Fibroblast of skin of left biceps (primary cell): Measurements from ENCODE around the gene RSPO3.
"Not testable (repeated sequence)": the region's sequence is repeated elsewhere in the genome, so short reads cannot be mapped to it uniquely, and the experiment has no call there.

Experiments
- DNase-seq, 2 experiments: peaks; one replicate each; pipeline ENCODE4 v3.0.0-alpha.2; 2013; ENCODE audit warnings: low read depth in 2 of 2

RSPO3 gene

DNA sequence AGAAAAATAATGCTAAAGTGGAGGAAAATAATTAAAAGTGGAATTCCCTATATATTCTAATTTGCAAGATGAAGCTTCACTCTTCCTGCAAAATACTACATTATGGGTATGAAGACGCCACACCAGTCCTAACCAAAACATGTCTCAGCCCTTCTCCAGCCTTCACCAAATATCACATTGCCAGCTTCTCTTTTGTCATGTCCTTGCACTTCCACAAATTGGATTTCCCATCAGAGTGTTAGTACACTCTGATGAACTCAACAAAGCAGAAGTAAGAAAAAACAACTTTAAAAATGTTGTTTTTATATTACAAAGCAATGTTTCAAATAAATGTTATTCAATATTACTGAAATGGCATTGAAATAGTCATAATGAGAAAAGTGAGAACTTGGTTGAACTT is 85.8 kb downstream of the RSPO3 start:
- no peak for DNase-seq

DNA sequence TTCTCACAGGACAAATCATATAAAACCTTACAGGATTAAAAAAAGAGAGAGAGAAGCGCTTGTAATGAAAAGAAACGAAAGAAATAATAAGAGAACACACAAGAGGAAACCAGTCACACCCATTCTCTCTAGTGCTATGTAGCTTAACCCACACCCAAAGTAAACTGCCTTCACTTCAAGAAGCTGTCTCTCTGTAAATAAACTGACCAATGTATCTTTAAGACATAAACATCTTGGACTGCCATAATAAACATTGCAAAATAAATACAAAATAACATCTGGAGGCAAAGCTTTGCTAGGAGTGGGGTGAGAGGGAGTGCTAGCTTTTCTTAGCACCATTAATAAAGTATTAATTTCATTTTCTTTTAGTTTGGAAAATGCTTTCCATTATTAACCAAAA is 86.6 kb downstream of the RSPO3 start:
- DNase-seq = no peak

DNA sequence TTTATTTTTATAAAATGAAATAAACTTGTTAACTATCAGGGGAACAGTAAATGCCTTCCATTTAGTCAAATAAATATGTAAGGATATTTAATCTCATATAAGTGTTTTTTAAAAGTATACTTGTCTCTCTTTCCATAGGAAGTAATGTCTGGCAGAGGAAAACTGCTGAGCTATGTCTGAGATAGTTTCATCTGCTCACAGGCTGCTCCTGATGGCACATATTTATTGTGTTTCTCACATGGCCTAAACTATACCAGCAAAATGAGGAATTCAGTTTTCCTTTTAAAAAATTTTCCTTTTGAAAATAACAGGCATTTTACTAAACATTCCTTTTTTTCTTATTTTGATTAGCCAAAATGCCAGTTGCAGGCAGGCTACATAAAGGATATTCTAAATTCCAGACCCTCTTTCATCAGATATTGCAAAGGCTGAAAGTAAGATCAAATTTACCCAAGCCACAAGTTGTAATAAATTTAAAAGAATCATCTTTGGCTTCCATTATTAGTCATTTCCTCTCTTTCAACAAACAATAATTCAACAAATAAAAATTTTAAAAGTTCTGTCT is 88.1 kb downstream of the RSPO3 start:
- DNase-seq = no peak

DNA sequence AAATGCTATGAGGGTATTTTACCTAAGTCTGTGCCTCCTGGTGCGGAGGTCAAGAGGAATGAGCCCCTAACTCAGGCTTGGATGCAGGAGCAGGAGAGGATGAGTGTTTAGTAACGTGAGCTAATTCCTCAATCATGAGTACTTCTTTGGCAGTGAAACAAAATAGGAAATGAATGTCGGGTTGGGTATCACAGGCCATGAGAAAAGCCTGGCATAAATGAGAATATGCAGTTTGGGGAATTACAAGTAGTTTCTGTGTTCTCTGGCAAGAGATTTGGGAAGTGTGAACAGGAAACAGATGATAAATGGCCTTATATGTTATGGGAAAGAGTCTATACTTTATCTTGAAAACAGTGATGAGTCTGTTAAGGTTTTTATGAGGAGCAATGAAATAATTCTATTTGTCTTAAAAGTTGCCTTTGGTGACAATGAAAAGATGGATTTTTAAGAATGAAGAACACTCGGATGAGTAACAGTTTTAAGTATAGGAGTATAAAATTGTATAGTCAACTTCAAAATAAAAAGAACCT is 89.2 kb downstream of the RSPO3 start:
- DNase-seq = peak in 1 of 2 experiments; percentile 21

DNA sequence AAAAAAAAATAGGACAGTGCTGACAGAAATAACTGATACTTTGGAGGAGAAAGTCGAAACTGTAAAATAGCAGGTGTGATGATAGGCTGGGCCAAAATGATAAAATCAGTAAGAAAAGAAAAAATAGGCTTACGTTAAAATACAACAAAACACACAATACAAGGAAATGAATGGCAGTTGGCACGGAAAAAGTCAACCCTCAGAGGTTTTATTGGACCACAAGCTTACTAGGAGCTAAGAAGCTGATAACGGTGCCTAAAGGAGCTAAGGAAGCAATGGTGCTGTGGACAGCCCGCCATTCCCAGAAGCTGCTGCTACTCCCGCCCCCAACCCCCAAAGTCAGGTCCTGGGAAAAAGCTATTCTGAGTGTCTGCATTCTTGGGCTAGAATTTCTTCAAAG is 92.3 kb downstream of the RSPO3 start:
- DNase-seq = no peak

DNA sequence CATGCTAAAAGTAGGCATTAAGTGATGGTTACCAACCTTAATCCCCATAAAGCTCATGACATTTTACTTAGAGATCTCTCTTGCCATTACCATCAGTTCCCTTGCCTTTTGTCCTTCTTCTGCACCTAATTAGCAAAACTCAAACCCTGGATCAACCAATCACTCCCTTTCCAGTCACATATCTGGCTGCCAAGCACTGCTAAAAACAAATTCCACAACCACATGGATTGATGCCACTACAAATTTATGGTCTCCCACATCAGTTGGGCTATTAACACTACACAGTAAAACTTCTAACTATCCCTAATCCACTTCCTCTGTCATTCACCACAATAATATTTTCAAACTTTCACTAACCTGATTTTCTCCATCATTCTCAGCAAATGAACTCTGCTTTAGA is 93.9 kb downstream of the RSPO3 start:
- DNase-seq = no peak

DNA sequence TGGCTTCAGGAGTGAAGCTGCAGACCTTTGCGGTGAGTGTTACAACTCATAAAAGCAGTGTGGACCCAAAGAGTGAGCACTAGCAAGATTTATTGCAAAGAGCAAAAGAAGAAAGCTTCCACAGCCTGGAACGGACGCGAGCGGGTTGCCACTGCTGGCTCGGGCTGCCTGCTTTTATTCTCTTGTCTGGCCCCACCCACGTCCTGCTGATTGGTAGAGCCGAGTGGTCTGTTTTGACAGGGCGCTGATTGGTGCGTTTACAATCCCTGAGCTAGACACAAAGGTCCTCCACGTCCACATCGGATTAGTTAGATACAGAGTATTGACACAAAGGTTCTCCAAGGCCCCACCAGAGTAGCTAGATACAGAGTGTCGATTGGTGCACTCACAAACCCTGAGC is 95.6 kb downstream of the RSPO3 start:
- not testable (repeated sequence) for DNase-seq

DNA sequence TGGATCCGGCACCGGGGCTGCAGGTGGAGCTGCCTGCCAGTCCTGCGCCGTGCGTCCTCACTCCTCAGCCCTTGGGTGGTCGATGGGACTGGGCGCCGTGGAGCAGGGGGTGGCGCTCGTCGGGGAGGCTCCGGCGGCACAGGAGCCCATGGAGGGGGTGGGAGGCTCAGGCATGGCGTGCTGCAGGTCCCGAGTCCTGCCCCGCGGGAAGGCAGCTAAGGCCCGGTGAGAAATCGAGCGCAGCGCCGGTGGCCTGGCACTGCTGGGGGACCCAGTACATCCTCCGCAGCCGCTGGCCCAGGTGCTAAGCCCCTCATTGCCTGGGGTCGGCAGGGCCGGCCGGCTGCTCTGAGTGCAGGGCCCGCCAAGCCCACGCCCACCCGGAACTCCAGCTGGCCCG is 96.1 kb downstream of the RSPO3 start:
- DNase-seq = not testable (repeated sequence)

DNA sequence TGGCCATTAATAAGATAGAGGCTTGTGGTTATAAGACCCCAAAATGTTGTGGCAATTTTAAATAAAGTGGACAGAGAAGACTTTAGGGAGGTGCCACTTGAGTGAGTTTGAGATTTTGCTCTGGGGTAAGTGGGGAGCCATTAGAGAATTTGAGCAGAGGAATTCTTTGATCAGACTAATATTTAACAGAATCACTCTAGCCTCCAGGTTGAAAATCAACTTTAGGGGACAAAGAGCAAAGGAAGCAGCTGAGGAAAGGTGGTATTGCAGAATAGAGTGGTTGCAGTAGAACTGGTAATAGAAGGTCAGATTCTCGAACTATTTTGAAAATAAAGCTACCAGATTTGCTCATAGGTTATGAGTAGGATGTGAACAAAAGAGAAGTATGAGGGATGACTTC is 97.5 kb downstream of the RSPO3 start:
- no peak for DNase-seq

DNA sequence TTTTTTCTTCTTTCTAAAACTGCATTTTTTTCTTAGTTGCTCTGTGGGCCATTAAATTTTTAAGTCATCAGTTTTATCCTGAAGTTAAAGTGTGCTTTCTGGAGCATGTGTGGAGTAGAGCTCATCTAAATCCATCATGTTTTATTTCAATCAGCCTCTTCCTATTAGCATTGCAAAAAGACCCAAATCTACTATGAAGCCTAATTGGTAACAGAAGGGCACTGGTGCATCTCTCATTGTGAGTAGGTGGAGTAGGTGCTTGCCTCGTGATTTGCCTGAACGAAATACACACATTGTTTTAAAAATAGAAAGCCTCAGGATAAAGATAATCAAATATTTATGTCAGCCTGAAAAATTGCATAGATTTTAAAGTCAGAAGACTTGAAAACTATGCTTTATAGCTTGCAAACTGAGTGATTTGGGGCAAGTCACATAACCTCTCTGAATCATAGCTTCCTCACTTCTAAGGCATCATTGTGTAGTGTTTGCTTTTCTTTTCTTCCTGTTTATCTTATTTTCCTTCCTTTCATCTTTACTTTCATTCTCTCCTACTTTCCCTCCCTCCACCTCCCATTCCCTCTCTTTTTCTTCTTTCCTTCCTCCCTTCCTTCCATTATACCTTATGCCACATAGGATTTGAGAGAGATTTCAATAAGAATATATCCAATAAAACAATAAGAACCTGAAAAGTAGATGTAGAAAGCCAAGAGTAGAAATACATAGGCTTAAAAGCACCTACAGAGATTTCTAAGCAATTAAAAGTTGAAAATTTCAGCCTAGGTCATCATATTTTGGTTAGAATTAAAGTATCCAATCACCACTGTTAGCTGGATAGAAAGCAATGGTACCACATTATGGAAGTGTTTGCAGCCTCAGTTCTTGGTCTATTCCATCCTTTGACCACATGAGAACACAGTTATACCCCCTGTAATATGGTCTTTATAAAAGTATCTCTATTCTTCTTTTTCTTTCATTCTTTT is 98.6 kb downstream of the RSPO3 start:
- no peak for DNase-seq

DNA sequence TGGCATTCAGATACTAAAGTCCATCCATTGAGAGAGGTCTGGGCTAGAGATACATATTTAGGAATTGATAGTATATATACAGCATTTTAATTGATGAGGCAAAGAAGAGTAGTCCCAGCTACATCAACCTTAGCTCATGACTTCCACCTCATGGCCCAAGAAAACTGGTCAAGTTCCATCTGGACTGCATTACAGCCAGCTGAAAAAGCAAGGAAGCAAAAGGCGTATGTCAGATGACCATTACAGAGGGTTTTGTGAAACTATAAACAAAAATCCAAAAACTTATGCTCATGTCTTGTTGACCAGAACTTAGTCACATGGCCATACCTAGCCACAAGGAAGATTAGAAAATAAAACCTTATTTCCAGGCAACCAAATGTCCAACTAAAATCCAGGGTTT is 101.4 kb downstream of the RSPO3 start:
- no peak for DNase-seq

DNA sequence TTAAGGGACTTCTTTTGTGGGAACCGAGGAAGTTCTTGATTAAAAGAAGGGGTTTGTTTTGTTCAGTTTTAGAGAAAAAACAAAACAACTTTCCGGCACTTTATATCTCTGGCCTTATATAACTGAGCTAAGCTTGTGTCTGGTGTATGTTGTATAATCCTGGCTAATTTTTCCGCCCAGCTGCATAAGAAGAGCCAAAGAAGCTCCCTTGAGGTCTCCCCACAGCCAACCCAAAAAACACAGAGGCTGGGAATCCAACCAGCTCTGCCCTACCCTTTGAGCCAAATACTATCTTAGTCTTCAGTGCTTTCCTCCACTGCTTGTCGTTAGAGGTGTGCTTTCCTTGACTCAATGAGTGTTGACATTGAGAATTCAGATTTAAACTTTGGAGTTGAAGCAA is 102.7 kb downstream of the RSPO3 start:
- DNase-seq = no peak

DNA sequence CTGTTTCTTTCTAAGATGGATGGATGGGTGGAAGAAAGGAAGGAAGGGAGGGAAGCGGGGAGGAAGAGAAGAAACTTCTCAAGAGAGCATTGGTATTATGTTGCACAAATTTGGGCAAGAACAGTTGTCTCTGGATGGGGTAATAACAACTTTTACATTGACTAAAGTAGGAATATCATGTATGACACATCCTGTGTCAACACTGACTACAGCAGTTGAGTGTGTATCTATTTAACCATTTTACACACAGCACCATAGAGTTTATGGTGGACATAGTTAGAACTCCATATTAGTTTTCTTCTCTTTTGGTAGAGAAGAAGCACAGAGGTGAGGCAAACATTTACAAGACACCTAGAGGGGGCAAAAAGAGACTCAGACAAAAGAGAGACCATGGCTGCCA is 103.9 kb downstream of the RSPO3 start:
- DNase-seq = no peak

DNA sequence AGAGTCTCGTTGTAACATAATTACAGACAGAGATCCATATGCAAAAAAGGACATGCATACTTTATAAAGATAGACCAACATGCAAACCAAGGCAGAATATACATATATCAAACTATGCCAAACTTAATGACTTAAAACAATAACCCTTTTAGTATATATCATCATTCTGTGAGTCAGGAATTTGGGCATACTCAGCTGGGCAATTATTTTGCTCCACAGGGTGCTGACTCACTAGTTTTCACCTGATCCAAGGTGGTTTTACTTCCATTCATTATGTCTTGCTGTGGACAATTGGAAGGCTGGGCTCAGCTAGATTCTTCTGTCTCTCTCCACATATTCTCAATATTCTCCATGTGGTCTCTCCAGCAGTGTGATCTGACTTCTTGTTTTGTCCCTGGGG is 107.0 kb downstream of the RSPO3 start:
- no peak for DNase-seq

DNA sequence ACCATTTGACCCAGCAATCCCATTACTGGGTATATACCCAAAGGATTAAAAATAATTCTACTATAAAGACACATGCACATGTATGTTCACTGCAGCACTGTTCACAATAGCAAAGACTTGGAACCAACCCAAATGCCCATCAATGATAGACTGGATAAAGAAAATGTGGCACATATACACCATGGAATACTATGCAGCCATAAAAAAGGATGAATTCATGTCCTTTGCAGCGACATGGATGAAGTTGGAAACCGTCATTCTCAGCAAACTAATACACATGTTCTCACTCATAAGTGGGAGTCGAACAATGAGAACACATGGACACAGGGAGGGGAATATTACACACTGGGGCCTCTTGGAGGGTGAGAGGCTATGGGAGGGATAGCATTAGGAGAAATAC is 115.3 kb downstream of the RSPO3 start:
- DNase-seq = not testable (repeated sequence)

DNA sequence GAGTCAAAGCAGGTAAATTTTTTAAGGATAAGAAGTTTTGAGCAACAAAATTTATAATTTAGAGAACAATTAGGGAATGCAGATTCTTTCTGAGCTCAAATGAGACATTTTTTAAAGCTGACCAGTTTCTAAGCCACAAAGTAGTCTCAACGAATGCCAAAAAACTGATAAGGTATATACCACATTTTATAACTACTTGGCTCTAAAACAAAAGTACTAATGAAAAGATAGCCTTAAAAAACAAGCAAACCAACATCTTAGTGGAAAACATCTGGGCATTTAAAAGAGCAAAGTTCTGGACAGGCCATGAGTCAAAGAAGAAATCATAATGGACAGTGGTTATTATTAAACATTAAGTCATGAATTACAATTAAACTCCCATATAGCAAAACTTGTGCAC is 125.0 kb downstream of the RSPO3 start:
- no peak for DNase-seq
